ENCODE results near the gene PLXNB3. TPM values are rescaled to one million over a fixed set of nuclear protein-coding genes. Genes with fewer than 3 reads are reported as not detected.
"Not testable (repeated sequence)": the region's sequence is repeated elsewhere in the genome, so short reads cannot be mapped to it uniquely, and the experiment has no call there.

PLXNB3 gene
- total RNA-seq, 4 donors from 2014 or later, result 3.1 to 46.2 (median 24.7) TPM

GRCh38 chrX:153740631-153741222 is 23.3 kb upstream of the PLXNB3 start:
- Histone ChIP-seq H3K4me1 (peaks cover 0 to 12% (median 9%) of the 10 kb centered on the region in 4 donors), H3K27ac (no peak overlapping the region), H3K27me3 (no peaks in the 10 kb centered on the region), H3K36me3 (no peaks in the 10 kb centered on the region), H3K4me3 (no peak overlapping the region), H3K9me3 (no peaks in the 10 kb centered on the region)
- WGBS, 2 donors (ENCODE audit: low coverage in 1 of 2), result 83% methylated on average over 14 of the region's 16 CpGs; no CpG with 5 or more reads in 1 of the 2 donors
- in situ Hi-C loops (cut with MboI; ENCODE audit: low pct_ligation_motif_present in 1 of 4, low pct_unique_long_range_greater_than_20kb in 1 of 4, low sequenced_read_pairs in 3 of 4), result no loop called here
- intact Hi-C loops (cut with DNase I; ENCODE audit: low total_unique reads), result no loop called here
- DNase-seq, result no peak
- TF ChIP-seq POLR2AphosphoS5 (IDR thresholded peaks at IDR 0.05) (no peak), EP300 (IDR thresholded peaks at IDR 0.05; ENCODE audit: low read depth) (no peak), CTCF (IDR thresholded peaks at IDR 0.05) (no peak), POLR2A (IDR thresholded peaks at IDR 0.05) (no peak)

- intact Hi-C loops (cut with DNase I; ENCODE audit: low total_unique reads) (no loop called here), in situ Hi-C loops (cut with MboI; ENCODE audit: low pct_ligation_motif_present in 1 of 4, low pct_unique_long_range_greater_than_20kb in 1 of 4, low sequenced_read_pairs in 3 of 4) (no loop called here)
- no peaks in the 10 kb centered on the region for H3K36me3 ChIP-seq
- no peaks in the 10 kb centered on the region for H3K27me3 ChIP-seq
- H3K27ac ChIP-seq, result no peak overlapping the region
- no peak for DNase-seq
- peaks cover 0 to 12% (median 9%) of the 10 kb centered on the region in 4 donors for H3K4me1 ChIP-seq
- WGBS, 2 donors (ENCODE audit: low coverage in 1 of 2), result 81% methylated on average over 10 of the region's 14 CpGs; no CpG with 5 or more reads in 1 of the 2 donors
- TF ChIP-seq EP300 (IDR thresholded peaks at IDR 0.05; ENCODE audit: low read depth) (no peak), CTCF (IDR thresholded peaks at IDR 0.05) (no peak), POLR2AphosphoS5 (IDR thresholded peaks at IDR 0.05) (no peak), POLR2A (IDR thresholded peaks at IDR 0.05) (no peak)
- no peaks in the 10 kb centered on the region for H3K9me3 ChIP-seq
- H3K4me3 ChIP-seq, result no peak overlapping the region
These were observed 22.6 kb upstream of the PLXNB3 start for GRCh38 chrX:153741446-153741845.

- H3K27ac ChIP-seq; H3K4me3 ChIP-seq; in situ Hi-C loops (cut with MboI; ENCODE audit: low pct_ligation_motif_present in 1 of 4, low pct_unique_long_range_greater_than_20kb in 1 of 4, low sequenced_read_pairs in 3 of 4); DNase-seq; H3K36me3 ChIP-seq; H3K27me3 ChIP-seq; intact Hi-C loops (cut with DNase I; ENCODE audit: low total_unique reads); H3K9me3 ChIP-seq: not testable (repeated sequence)
- peaks cover 0 to 12% (median 9%) of the 10 kb centered on the region in 4 donors for H3K4me1 ChIP-seq
- WGBS, 2 donors (ENCODE audit: low coverage in 1 of 2), result 92% methylated on average over 12 of the region's 14 CpGs; no CpG with 5 or more reads in 1 of the 2 donors
These were observed 21.9 kb upstream of the PLXNB3 start for GRCh38 chrX:153742111-153742510.

GRCh38 chrX:153742796-153743467 is 21.1 kb upstream of the PLXNB3 start:
- H3K9me3 ChIP-seq; DNase-seq; H3K36me3 ChIP-seq; in situ Hi-C loops (cut with MboI; ENCODE audit: low pct_ligation_motif_present in 1 of 4, low pct_unique_long_range_greater_than_20kb in 1 of 4, low sequenced_read_pairs in 3 of 4); intact Hi-C loops (cut with DNase I; ENCODE audit: low total_unique reads); H3K27me3 ChIP-seq; H3K4me3 ChIP-seq: not testable (repeated sequence)
- Histone ChIP-seq H3K4me1 (peaks cover 0 to 12% (median 9%) of the 10 kb centered on the region in 4 donors), H3K27ac (peak overlapping the region; percentile 40 to 84 (median 68))
- WGBS, 2 donors (ENCODE audit: low coverage in 1 of 2), result 81% methylated on average over 29 of the region's 32 CpGs; no CpG with 5 or more reads in 1 of the 2 donors

- Histone ChIP-seq H3K4me1 (peaks cover 0 to 12% (median 9%) of the 10 kb centered on the region in 4 donors), H3K4me3 (peak overlapping the region in 2 of 4 donors; percentile 10 to 31), H3K27ac (peak overlapping the region; percentile 65 to 84 (median 75))
- intact Hi-C loops (cut with DNase I; ENCODE audit: low total_unique reads); H3K27me3 ChIP-seq; in situ Hi-C loops (cut with MboI; ENCODE audit: low pct_ligation_motif_present in 1 of 4, low pct_unique_long_range_greater_than_20kb in 1 of 4, low sequenced_read_pairs in 3 of 4); H3K36me3 ChIP-seq; H3K9me3 ChIP-seq: not testable (repeated sequence)
- peak; percentile 56 for TF ChIP-seq POLR2A (IDR thresholded peaks at IDR 0.05)
- TF ChIP-seq POLR2AphosphoS5 (IDR thresholded peaks at IDR 0.05), result peak in 2 of 3 donors; percentile 50 to 54
- TF ChIP-seq CTCF (IDR thresholded peaks at IDR 0.05), result peak in 1 of 5 experiments; percentile 31
- DNase-seq, result peak; percentile 88
- WGBS, 2 donors (ENCODE audit: low coverage in 1 of 2), result 52% methylated on average over 31 of the region's 35 CpGs; no CpG with 5 or more reads in 1 of the 2 donors
These were observed 20.4 kb upstream of the PLXNB3 start for GRCh38 chrX:153743468-153744209.
